Hepatic stellate cell (primary cell): ENCODE results near the gene ACOX3.
A peak's percentile ranks its signal among the peaks of the same experiment; 100 is the strongest.

ENCODE experiments used
- DNase-seq: peaks from one replicate; pipeline ENCODE4 v3.0.0; 2011; ENCODE audit warnings: low spot score

ACOX3 gene

DNA sequence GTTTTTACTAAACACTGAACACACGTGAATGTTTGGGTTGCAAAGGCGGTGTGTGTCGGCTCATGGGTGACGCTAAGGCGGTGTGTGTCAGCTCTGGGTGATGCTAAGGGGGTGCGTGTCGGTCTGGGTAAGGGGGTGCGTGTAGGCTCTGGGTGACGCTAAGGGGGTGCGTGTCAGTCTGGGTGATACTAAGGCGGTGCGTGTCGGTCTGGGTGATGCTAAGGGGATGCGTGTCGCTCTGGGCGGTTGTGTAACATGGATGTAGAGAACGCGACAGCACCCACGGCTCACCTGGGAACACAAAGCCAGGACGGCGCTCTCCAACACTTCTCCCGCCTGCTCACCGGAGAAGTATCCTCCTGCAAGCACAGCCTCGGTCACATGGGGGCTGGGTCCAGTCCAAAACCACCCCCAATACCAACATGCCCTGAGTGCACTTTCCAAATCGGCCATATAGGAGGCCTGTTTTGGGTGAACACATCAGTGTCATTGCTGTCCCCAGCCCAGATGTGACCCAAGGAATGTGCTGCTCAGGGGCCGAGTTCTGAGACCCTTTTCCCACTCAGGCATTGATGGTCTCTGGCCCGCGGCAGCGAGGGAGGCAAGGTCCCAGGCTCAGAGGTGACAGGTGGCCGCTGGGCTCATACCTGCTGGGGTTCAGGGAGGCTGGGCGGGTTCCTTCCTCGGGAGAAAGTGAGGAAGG, 67.1 kb downstream of the ACOX3 start:
- DNase-seq, result no peak

DNA sequence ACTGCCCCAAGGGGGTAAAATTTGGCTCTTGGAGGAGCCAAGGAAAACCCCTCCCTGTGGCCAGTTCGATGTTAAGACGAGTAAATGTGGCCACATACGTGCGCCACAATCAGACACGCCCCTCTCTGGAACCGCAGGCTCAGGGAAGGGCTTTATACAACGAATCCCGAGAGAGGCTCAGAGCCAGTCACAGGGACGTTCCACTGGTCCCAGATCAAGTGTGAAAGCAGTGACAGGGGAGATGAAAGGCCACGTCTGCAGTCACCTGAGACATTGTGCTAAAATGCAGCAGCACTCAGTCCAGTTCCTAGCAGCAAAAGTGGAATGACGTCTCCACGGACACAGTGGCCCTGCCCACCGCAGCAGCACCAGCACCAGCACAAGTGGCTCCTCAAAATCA, 68.0 kb downstream of the ACOX3 start:
- DNase-seq, result no peak

DNA sequence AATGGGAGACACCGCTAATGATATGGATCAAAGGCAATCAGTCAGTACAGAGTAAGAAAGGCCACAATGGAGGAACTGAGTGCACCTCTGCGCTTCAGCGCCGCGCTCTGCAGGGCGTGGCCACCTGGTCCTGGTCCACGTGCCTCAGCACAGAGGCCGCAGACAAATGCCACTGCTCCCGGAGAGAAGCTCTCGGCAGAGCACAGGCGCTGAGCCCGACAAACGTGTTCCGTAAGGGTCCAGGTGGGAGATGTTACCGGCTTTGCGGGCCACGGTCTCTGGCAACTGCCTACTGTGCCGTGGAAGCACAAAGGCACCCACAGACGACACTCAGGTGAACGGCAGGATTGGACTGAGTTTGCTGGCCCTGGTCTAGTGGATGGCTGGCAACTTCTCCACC, 68.9 kb downstream of the ACOX3 start:
- DNase-seq, result no peak

DNA sequence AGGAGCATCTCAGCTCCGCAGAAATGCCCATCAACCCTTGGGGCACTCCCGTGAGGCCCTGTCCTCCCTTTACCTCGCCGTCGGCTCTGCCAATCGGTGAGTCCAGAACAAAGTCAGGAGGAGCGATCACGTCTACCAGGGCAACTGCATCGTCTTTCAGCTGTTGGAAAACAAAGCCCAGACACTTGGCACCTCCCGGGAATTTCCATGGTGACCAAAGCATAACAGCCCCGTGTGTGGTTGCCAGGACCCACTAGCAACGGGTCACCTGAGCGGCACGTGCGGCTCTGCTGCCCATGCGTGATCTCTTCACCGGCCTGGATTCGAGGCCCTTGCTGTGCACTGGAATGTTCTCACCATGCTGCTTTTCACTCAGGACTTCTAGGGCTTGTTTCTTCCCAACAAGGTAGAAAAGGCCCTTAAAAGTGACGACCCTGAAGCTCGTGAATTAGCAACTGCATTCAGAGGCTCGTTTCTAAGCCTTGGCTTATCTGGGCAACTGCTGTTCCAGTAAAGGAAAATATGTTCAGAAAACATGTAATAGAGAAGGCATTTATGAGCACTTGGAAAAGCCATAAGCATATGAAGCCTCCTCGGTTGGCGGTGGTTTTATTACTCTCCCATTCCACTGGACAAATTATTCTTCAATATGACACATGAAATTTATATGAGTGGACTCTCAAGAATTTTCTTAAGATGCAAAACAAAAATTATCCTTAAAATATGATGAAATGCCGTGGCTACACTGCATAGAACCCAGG, 69.5 kb downstream of the ACOX3 start:
- DNase-seq, result no peak

DNA sequence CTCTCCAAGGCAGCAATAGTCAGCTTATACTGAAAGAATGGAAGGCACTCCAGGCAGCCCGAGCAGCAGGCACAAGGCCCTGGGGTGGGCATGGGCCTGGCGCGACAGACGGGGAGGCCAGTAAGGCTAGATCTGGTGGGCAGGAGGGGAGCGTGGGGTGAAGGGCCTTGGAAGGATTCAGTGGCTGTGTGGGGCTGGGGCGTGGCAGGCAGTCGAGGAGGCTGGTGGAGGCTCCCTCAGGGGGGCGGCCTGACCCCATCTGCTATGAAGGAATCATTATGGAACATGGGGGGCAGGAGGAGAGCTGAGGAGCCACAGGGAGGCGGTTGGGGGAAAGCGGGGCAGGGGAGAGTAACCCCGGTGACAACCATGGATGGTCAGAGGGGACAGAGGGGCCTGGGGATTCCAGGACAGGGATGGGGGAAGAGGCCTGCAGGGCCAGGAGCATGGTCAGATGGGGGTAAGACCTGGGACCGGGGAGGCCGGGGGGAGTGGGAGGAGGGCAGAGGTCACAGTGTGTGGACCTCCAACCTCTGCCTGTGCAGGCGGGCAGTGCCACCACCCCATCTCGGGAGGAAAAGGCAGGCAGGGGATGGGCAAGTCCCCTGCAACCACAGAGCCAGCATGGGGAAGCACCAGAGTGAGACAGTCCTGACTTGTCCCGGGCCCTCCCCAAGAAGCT, 70.3 kb downstream of the ACOX3 start:
- no peak for DNase-seq

DNA sequence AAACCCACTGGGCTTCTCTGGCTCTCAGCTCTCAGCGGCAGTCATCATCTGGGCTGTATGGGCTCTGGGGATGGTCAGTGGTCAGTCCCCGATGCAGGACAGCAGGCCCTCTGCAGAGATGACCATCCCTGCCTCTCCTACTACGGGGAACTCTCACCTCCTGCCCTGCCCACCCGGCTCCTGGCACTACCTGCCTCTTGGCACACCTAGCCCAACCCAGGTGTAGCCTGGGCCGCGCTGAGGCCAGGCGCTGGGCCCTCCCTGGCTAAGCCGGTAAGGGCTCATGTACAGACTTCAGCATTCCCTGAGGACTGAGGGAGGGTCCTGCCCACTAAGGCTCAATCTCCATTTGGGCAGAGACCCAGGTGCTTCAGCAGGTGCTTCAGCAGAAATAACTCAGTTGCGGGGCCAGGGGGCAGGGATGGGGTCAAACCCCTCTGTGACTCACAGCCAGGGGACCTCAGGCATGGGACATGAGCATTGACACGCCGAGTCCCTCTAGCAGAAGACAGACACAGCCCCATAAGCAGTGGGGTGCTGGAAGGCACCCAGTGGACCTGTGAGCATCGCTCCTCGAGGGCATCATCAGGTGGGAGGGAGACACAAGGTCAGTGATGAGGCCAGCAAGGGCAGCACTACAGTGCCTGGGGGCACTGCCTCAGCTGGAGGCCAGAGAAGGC, 71.0 kb downstream of the ACOX3 start:
- no peak for DNase-seq

DNA sequence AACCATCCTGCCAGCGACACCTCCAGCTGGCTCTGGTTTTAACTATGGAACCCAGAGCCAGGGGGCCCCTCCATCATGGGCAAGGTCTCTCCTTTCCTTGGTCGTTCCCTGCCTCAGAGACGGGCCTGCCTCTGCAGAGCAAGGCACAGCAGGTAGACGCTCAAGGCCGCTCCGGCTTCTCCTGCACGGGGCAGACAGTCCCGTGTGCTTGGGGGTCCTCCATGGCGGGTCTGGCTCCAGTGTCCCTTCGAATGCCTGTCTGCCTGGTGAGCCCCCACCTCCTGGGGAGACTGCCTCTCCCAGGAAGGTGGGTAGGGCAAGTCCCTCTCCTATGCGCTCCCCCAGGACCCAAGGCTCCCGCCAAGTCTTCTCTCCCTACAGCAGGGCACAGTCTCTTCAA, 71.5 kb downstream of the ACOX3 start:
- DNase-seq, result no peak

DNA sequence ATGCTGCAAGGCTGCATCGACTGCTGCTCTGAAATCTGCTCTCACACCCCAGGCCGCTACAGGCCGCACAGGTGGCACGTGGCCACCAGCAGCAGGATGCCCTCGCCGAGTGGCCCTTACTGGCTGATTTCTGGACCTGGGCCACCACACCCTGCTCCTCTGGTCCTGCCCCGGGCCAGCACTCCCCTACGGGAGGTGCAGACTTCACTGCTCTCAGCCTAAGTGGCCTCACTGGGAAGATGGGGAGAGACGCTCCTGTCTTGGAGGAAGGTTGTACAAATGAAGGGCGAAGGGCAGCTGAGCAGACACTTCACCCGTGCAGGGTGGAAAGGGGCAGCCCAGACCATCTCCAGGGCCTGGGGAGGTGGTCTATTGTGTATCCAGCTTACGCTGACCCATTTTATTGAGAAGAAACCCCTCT, 72.5 kb downstream of the ACOX3 start:
- no peak for DNase-seq

DNA sequence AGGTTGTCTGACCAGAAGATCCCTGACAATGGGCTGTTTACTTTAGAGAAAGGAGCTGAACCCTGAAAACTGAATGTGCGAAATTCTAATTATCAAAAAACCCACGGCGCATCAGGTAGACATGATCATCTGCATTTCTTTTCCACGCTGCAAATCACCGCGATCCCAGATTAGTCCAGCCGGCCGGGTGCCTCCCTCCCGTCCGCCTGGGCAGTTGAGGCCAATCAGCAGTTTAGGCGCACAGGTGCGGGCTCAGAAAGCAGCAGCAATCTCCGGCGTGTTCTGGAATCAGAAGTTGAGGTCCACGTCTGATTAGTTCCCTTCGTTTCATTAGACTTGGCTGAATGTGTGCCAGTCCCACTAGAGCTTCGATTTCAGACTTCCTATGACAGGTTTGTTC, 73.9 kb downstream of the ACOX3 start:
- no peak for DNase-seq

DNA sequence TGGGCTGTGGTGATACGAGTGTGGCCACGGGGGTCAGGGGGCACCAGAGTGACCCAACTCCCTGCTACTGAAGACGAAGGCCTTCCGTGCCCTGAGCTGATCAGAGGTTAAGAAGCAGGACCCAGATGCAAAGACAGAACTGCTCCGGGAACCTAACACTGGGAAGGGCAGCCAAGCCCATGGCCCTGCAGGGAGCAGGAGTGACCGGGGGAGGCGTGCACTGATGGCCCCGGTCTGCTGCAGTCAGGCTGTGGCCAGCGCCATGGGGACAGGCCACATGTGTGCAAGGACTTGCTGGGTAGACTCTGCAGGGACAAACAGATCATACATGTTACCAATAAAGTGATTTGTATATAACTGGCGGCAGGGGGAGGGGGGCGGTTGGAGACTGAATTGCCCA, 74.6 kb downstream of the ACOX3 start:
- no peak for DNase-seq

DNA sequence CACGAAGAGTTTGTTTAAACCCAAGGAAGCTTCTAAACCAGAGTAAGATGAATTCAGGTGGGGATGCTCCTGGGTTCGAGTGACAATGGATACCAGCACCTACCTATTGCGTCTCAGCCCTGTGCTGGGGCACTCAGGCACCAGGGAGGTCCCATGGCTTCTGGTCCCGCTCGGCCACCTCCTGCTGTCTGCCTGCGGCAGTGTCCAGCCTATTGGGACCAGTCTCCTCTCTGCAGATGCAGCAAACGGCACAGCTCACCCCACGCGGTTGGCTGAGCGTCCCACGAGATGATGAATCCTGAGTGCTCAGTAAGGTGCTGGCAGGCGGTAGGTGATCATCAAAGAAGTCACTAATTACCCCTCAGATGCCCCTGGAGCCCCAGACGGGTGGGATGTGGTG, 75.2 kb downstream of the ACOX3 start:
- DNase-seq, result no peak

DNA sequence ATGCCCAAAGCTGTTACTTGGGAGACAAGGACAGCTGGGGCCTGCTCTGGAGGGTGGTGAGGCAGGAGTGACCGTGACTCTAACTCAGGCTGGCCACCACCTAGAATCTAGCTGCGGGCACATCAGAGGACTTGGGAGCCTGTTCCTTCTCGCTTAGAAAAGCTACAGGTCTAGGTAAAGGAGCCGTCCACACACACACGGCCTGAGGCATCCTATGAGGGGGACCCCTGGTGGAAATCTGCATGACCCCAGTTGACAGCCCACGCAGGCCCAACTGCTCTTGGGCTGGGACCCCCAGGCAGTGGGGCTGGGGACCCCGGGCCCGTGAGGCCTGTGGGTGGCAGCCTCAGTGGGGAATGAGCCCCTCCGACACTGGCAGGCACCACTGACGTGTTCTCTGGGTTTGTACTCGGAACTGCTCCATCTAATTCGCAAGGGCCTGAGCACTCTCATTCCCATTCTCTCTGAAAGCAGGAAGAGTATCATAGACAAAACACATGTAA, 75.6 kb downstream of the ACOX3 start:
- no peak for DNase-seq

DNA sequence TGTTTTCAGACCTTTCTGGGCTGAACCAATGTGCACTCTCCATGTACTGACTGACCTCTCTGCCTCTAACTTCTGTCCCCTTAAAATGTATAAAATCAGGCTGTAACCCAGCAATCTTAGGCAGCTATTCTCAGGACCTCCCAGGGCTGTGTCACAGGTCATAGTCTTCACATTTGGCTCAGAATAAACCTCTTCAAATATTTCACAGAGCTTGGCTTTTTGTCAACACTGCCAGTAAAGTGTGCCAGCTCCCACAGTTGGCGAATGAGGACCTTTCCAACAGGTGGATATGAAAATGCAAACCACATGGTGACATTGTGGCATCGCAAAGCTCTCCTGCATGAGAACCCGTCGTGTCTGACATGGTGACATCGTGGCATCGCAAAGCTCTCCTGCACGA, 76.4 kb downstream of the ACOX3 start:
- no peak for DNase-seq

DNA sequence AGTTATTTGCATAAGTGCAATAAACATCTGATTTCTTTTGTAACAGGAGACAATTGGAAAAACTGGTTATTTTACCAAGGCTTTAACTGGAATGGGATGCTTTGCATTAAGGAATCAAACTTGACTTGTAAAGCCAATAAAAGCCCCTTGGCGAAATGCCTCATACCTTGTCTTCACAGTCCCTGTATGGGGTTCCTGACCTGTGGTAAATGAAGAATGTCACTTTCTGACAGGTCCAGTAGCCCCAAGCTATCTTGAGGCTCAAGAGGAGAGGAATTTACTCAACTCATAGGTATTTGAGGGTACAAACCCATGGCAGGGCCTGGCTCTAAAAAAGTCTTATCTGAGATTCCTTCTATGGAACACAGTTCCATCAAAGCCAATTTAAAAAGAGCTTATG, 78.0 kb downstream of the ACOX3 start:
- no peak for DNase-seq

DNA sequence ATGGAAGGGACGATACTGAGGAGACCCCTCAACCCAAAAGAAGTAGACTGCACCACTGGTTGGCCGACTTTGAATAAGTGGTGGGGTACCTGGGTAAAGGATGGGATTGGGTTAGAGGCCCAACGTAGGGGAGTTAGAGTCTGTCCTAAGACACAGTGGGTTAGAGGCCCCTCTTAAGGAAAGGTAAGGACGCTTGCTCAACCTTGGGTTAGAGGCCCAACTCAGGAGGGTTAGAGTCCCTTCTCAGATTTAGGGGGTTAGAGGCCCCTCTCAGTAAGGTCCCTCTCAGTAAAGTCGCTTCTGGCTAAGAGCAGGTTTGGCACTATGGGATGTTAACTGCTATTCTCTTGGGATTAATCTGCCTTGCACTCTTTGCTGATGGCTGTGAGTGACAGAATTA, 81.3 kb downstream of the ACOX3 start:
- no peak for DNase-seq

DNA sequence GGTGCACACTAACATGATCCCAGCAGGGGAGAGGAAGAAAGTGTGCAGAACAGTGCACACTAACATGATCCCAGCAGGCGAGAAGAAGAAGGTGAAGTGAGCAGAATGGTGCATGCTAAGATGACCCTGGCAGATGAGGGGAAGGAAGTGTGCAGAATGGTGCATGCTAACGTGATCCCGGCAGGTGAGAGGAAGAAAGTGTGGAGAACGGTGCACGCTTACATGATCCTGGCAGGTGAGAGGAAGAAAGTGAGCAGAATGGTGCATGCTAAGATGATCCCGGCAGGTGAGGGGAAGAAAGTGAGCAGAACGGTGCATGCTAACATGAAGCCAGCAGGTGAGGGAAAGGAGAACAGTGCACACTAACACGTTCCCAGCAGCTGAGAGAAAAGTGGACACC, 83.7 kb downstream of the ACOX3 start:
- no peak for DNase-seq

DNA sequence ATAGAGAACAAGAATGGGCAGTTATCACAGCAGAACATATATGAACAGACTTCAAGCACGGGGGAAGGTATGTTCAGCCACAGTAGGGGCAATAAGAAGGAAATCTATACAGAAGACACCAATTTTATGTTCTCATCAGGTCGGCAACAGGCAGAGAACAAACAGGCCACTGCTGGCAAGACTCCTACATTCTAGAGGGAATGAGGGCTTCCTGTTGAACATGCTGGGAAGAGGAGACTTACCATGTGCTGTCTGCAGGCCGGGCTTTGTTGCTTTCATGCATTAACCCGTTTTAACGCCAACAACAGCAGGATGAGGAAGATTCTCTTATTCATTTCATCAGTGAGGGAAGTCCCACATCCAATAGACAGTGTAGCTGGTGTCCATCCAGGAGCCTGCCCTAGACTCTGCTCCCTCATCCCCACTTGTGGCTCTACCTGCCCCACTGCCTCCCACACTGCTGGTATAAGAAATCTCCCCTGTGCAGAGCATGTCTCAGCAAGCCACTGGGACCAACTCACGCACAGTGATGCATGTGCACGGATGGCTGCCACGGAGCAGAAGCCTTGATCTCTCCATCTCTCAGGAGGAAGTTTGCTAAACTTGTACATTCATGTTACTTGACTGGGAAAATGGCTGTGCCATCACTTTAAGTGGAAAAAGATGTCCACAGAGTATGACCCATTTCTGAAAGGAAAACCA, 84.5 kb downstream of the ACOX3 start:
- no peak for DNase-seq

DNA sequence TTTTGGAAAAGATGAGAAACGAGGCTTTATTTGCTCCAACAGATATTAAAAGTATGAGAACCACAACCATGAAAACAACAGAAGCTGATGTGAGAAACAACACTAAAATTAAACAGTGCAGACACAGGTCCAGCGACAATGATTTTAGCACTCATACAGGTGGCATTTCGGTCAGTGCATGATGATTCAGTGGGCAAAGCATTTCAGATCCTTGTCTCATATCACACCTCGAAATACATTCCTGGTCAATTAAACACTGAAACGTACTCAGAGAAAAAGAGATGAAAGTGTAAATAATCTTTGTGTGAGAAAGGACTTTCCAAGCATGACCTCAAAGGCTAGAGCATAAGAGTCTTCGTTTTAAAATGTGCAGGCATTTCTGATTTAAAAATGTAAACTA, 85.2 kb downstream of the ACOX3 start:
- DNase-seq, result no peak

DNA sequence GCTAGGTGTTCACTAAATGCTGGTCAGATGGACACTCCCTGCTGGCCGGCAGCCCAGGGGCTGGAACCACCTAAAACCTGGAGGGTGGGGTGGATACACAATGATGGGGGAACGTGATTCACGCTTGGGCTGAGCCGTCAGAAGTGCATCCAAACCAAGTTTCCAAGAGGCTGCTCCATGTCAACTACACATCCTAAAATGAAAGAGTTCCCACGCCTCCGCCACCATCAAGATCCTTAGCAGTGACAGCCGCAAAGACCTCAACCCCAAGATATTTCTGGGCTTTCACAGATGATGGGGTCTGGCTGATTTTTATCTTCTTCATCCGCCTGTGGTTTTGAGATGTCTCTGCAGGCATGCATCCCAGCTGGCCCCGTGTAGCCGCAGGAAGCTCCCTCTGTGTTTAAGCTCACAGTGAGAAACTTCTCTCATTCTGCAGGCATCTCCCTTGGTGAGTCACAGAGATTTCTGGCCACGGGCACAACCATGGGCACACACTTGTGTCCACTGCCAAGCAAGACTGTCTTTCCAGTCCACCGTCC, 86.5 kb downstream of the ACOX3 start:
- peak; percentile 86 for DNase-seq

DNA sequence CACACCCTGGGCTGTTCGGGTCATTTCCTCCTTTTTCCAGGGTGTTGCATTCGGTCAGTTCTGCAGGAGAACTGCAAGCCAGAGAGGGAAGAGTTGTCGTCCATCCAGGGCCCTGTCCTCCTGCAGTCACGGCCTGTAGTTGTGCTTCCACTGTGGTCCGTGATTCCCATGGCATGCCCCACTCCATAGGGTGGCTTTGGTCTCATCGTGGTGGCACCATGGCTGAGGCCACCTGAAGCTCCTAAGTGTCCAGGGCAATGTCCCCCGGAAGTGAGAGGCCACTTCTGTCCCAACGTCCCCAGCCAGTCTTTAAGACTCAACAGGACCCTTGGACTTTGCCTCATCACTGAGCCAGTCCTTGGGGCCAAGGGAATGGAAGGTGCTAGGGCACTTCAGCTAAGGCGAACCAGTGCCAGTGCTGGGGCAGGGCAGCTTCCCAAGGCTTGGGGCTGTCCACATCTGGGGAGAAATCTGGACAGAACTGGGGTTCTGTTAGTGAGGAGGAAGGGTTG, 87.3 kb downstream of the ACOX3 start:
- DNase-seq, result no peak

DNA sequence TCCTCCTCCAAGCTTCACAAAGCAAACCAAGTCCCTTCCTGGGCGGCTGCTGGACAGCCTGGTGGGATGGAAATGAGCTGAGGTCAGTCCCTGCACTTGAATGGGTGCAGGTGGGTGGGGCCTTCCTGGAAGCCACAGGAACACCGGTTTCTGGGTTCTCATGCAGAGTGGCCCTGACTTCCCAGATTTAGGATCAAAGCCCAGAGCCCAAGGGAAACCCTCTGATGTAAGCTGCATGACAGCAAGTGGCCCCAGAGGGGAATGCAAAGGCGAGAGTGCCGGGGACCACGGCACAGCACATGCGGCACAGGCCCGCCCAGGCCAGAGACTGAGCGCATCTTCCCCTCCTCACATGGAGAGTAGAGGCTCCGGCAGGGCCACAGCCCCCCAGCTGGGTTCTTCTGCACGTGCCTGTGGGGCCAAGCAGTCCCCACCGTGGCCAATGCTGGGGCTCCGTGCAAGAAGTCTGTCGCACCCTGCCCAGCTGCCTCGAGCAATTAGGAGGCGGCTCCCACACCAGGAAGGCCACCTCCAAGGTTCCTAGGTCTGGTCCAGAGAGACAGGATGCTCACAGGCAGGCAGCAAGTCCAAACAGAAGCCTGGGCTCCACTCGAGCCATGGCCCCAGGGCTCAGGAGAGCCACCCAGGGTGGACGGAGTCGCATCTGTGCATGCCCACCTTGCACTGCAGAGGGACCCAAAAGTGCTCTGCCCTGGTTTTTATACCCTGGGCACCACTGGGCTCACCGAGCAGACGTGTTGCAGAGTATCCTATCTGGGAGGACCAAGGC, 88.0 kb downstream of the ACOX3 start:
- DNase-seq, result no peak
